Keratinocyte (primary cell): ENCODE measurements around the gene IL1RAPL1. TPM values are rescaled to one million over a fixed set of nuclear protein-coding genes. Genes with fewer than 3 reads are reported as not detected.

ENCODE experiments used
- DNase-seq: peaks from one replicate; pipeline ENCODE4 v3.0.0-alpha.2; 2011; ENCODE audit warnings: low read depth, missing footprints, low spot score
- FAIRE-seq: peaks from 2 replicates; lab custom pipeline; 2011; peaks lifted over from hg19 to GRCh38; lab: Jason Lieb, UNC
- H2AFZ ChIP-seq: 2 replicates; pipeline ENCODE4 v1.6.0; 2012; ENCODE audit warnings: low read length, control low read depth, inconsistent platforms; ENCODE audit not compliant: control insufficient read depth
- H3K27ac ChIP-seq: 2 replicates; pipeline ENCODE4 v1.5.1; 2011; ENCODE audit warnings: low read length; ENCODE audit not compliant: control insufficient read depth, insufficient read depth
- H3K27me3 ChIP-seq: 3 replicates; pipeline ENCODE4 v1.6.0; 2011; ENCODE audit warnings: low read length; ENCODE audit not compliant: control insufficient read depth, insufficient read depth; ENCODE audit errors: extremely low read depth
- H3K36me3 ChIP-seq, 2 experiments: 2 replicates in 1 of 2; 3 replicates in 1 of 2; pipeline ENCODE4 v1.5.1; 2011; ENCODE audit warnings: low read length in 2 of 2, mild to moderate bottlenecking in 1 of 2; ENCODE audit not compliant: control insufficient read depth in 2 of 2, insufficient read depth in 2 of 2; ENCODE audit errors: extremely low read depth in 1 of 2
- H3K4me1 ChIP-seq: 3 replicates; pipeline ENCODE4 v1.5.1; 2011; ENCODE audit warnings: low read length; ENCODE audit not compliant: control insufficient read depth, insufficient read depth; ENCODE audit errors: extremely low read depth
- H3K4me2 ChIP-seq: 3 replicates; pipeline ENCODE4 v1.6.0; 2011; ENCODE audit warnings: low read depth, low read length; ENCODE audit not compliant: control insufficient read depth, insufficient read depth; ENCODE audit errors: extremely low read depth
- H3K4me3 ChIP-seq, 3 experiments: fragments of 200-600 bp in 1 of 3; sonication (generic) in 1 of 3; 2 replicates in 2 of 3; 3 replicates in 1 of 3; pipeline ENCODE4 v1.5.1; 2011 to 2016; ENCODE audit warnings: low read length in 3 of 3, mild to moderate bottlenecking in 3 of 3, control low read depth in 2 of 3, inconsistent platforms in 1 of 3, low read depth in 1 of 3, mixed read lengths in 1 of 3, mixed run types in 1 of 3, moderate library complexity in 1 of 3; ENCODE audit not compliant: control insufficient read depth in 2 of 3, insufficient read depth in 2 of 3; ENCODE audit errors: extremely low read depth in 1 of 3
- H3K79me2 ChIP-seq: 2 replicates; pipeline ENCODE4 v1.6.0; 2012; ENCODE audit warnings: low read length; ENCODE audit not compliant: control insufficient read depth, insufficient read depth
- H3K9ac ChIP-seq: 3 replicates; pipeline ENCODE4 v1.6.0; 2011; ENCODE audit warnings: low read length; ENCODE audit not compliant: control insufficient read depth, insufficient read depth; ENCODE audit errors: extremely low read depth
- H3K9me1 ChIP-seq: 3 replicates; pipeline ENCODE4 v1.6.0; 2011; ENCODE audit warnings: low read length; ENCODE audit not compliant: control insufficient read depth, insufficient read depth; ENCODE audit errors: extremely low read depth
- H3K9me3 ChIP-seq: 2 replicates; pipeline ENCODE4 v1.5.1; 2012; ENCODE audit warnings: low read depth, low read length; ENCODE audit not compliant: control insufficient read depth
- H4K20me1 ChIP-seq: 3 replicates; pipeline ENCODE4 v1.6.0; 2011; ENCODE audit warnings: low read length; ENCODE audit not compliant: control insufficient read depth, insufficient read depth; ENCODE audit errors: extremely low read depth
- EZH2 ChIP-seq: IDR thresholded peaks from one replicate; pipeline ENCODE4 v1.6.1; 2012; ENCODE audit warnings: inconsistent platforms, mild to moderate bottlenecking, low read length, moderate library complexity
- dilution Hi-C: fragments of 300-500 bp; cut with MboI; formaldehyde crosslinking; loops from one replicate; pipeline ENCODE4 v1.7.0; 2020; ENCODE audit warnings: low sequenced_read_pairs; ENCODE audit not compliant: extremely low pct_ligation_motif_present
- polyA plus RNA-seq, 5 experiments: library from polyadenylated mRNA; depleted of rRNA in 3 of 5; stranded (reverse) in 3 of 5; stranded (forward) in 1 of 5; unstranded in 1 of 5; fragments of >200 nt; gene quantifications; 1 replicate in 1 of 5; 2 replicates in 3 of 5; 3 replicates in 1 of 5; pipeline versions ENCODE4 v1.2.1 to v1.2.3, GENCODE V29; 2011 to 2012; ENCODE audit warnings: missing spikeins in 2 of 5, low read depth in 1 of 5, low replicate concordance in 1 of 5
- TF ChIP-seq, protein P1 (sequence below), 3 experiments: IDR thresholded peaks in 1 of 3; conservative IDR thresholded peaks in 1 of 3; optimal IDR thresholded peaks in 1 of 3; 2 replicates in 2 of 3; 3 replicates in 1 of 3; pipeline versions ENCODE3 to v1.5.1; 2011; ENCODE audit warnings: low read length in 3 of 3, mild to moderate bottlenecking in 3 of 3, moderate library complexity in 2 of 3, control low read depth in 1 of 3, inconsistent platforms in 1 of 3; ENCODE audit not compliant: insufficient read depth in 2 of 3; ENCODE audit errors: extremely low read depth in 1 of 3

Gene IL1RAPL1
- polyA plus RNA-seq, 1 donor (not counting 4 experiments of a cell fraction or from before 2014, with no cell fraction given), result 2.8 TPM

DNA sequence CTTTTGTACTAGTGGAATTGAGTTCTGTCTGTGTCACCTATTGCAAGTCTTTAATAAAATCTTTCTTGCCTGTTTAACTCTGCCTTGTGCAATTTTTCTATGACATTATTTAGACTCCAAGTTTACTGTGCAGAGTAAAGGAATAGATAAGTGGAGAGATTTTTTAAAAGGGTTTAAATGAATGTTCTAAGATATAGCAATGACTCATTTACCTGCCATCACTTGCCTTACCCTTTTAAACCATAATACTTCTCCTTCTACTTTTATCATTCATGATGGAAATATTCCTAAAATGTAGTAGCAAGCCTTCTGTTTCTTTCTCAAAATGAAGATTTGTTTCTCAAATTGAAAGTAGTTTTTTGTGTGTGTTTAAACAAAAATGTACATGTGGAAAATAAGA, 845.3 kb downstream of the IL1RAPL1 start:
- Histone ChIP-seq H3K9ac (no peak overlapping the region), H3K27ac (no peak overlapping the region), H2AFZ (no peak overlapping the region), H3K36me3 (no peaks in the 10 kb centered on the region), H3K4me3 (peak overlapping the region in 1 of 3 experiments; percentile 13), H3K9me3 (no peaks in the 10 kb centered on the region), H3K79me2 (no peaks in the 10 kb centered on the region), H3K4me2 (peak overlapping the region; percentile 61), H3K9me1 (no peaks in the 10 kb centered on the region), H4K20me1 (no peaks in the 10 kb centered on the region), H3K4me1 (peaks cover 8% of the 10 kb centered on the region), H3K27me3 (no peaks in the 10 kb centered on the region)
- DNase-seq, result no peak
- no peak for TF ChIP-seq EZH2
- TF ChIP-seq, protein P1, sequence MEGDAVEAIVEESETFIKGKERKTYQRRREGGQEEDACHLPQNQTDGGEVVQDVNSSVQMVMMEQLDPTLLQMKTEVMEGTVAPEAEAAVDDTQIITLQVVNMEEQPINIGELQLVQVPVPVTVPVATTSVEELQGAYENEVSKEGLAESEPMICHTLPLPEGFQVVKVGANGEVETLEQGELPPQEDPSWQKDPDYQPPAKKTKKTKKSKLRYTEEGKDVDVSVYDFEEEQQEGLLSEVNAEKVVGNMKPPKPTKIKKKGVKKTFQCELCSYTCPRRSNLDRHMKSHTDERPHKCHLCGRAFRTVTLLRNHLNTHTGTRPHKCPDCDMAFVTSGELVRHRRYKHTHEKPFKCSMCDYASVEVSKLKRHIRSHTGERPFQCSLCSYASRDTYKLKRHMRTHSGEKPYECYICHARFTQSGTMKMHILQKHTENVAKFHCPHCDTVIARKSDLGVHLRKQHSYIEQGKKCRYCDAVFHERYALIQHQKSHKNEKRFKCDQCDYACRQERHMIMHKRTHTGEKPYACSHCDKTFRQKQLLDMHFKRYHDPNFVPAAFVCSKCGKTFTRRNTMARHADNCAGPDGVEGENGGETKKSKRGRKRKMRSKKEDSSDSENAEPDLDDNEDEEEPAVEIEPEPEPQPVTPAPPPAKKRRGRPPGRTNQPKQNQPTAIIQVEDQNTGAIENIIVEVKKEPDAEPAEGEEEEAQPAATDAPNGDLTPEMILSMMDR (optimal IDR thresholded peaks at IDR 0.05 in 1 of 3, IDR thresholded peaks at IDR 0.05 in 1 of 3, conservative IDR thresholded peaks at IDR 0.05 in 1 of 3; ENCODE audit: extremely low read depth in 1 of 3, insufficient read depth in 2 of 3, low read length in 3 of 3), result no peak
- dilution Hi-C loops, result no loop called here
- no peak for FAIRE-seq

DNA sequence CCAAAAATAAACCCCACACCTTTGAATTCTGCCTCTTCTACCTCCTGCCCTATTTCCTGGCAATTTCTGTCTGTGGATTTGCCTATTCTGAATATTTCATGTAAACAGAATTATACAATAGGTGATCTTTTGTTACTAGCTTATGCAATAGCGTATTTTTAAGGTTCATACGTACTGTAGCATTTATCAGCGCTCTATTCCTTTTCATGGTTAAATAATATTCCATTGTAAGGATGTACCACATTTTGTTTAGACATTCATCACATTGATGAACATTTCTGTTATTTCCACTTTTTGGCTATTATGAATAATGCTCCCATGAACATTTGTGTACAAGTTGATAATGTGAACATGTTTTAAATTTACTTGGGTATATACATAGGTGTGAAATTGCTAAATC, 847.7 kb downstream of the IL1RAPL1 start:
- DNase-seq, result no peak
- Histone ChIP-seq H3K9ac (no peak overlapping the region), H4K20me1 (no peaks in the 10 kb centered on the region), H3K4me3 (no peak overlapping the region), H3K4me1 (peaks cover 8% of the 10 kb centered on the region), H3K79me2 (no peaks in the 10 kb centered on the region), H2AFZ (no peak overlapping the region), H3K9me1 (no peaks in the 10 kb centered on the region), H3K9me3 (no peaks in the 10 kb centered on the region), H3K4me2 (no peak overlapping the region), H3K36me3 (no peaks in the 10 kb centered on the region), H3K27me3 (no peaks in the 10 kb centered on the region), H3K27ac (no peak overlapping the region)
- dilution Hi-C loops, result no loop called here
- TF ChIP-seq, protein P1 (optimal IDR thresholded peaks at IDR 0.05 in 1 of 3, IDR thresholded peaks at IDR 0.05 in 1 of 3, conservative IDR thresholded peaks at IDR 0.05 in 1 of 3; ENCODE audit: extremely low read depth in 1 of 3, insufficient read depth in 2 of 3, low read length in 3 of 3), result no peak
- TF ChIP-seq EZH2, result no peak
- no peak for FAIRE-seq
